Small intestine (tissue), 7 donors: ENCODE measurements around the gene OXCT1. TPM values are rescaled to one million over a fixed set of nuclear protein-coding genes. Genes with fewer than 3 reads are reported as not detected.
"Not testable (repeated sequence)": the region's sequence is repeated elsewhere in the genome, so short reads cannot be mapped to it uniquely, and the experiment has no call there.

ENCODE experiments used
- DNase-seq, 2 donors: peaks; one replicate each; pipeline versions ENCODE4 v3.0.0 to v3.0.0-alpha.2; 2013
- FAIRE-seq: peaks from 2 replicates; lab custom pipeline; 2012; peaks lifted over from hg19 to GRCh38; lab: Jason Lieb, UNC
- H3K27ac ChIP-seq, 3 donors: one replicate each; pipeline ENCODE4 v1.5.1; 2013; ENCODE audit warnings: low read length in 2 of 3, mild to moderate bottlenecking in 2 of 3, control low read depth in 1 of 3, inconsistent platforms in 1 of 3, low read depth in 1 of 3, moderate library complexity in 1 of 3
- H3K27me3 ChIP-seq, 3 donors: one replicate each; pipeline ENCODE4 v1.6.1; 2013; ENCODE audit warnings: low read length in 3 of 3, inconsistent platforms in 1 of 3; ENCODE audit not compliant: control insufficient read depth in 3 of 3, insufficient read depth in 3 of 3
- H3K36me3 ChIP-seq, 3 donors: one replicate each; pipeline ENCODE4 v1.6.1; 2013; ENCODE audit warnings: low read length in 3 of 3, inconsistent platforms in 1 of 3, low read depth in 1 of 3, mild to moderate bottlenecking in 1 of 3, moderate library complexity in 1 of 3; ENCODE audit not compliant: control insufficient read depth in 3 of 3, insufficient read depth in 2 of 3
- H3K4me1 ChIP-seq, 3 donors: one replicate each; pipeline ENCODE4 v1.6.1; 2013; ENCODE audit warnings: low read length in 2 of 3, inconsistent platforms in 1 of 3, low read depth in 1 of 3, mild to moderate bottlenecking in 1 of 3, moderate library complexity in 1 of 3; ENCODE audit not compliant: control insufficient read depth in 3 of 3, insufficient read depth in 2 of 3
- H3K4me3 ChIP-seq, 3 donors: one replicate each; pipeline ENCODE4 v1.5.1; 2013; ENCODE audit warnings: low read length in 3 of 3, control low read depth in 1 of 3, inconsistent platforms in 1 of 3, low read depth in 1 of 3, mild to moderate bottlenecking in 1 of 3, moderate library complexity in 1 of 3
- H3K9me3 ChIP-seq, 2 donors: one replicate each; pipeline ENCODE4 v1.6.1; 2013; ENCODE audit warnings: low read depth in 1 of 2, low read length in 1 of 2; ENCODE audit not compliant: control insufficient read depth in 2 of 2, insufficient read depth in 1 of 2
- WGBS, 3 donors: extraction: QIAGEN DNeasy Blood & Tissue Kit; methylation state at CpG; one replicate each; pipeline ENCODE4 v1.1.7; 2013; 5-methylcytosine and 5-hydroxymethylcytosine counted together
- polyA plus RNA-seq, 4 donors: library from polyadenylated mRNA; stranded (reverse) in 3 of 4; unstranded in 1 of 4; fragments of 200-250 nt in 3 of 4; fragments of 120-200 nt in 1 of 4; gene quantifications; one replicate each; pipeline versions ENCODE4 v1.2.1 to v1.2.3, GENCODE V29; 2013
- donor health status: healthy with polysubstance abuse.
- donor health status: control.
- donor health status: control.
- donor health status: Bipolar disorder and iron deficiency.
- donor health status: healthy.

Gene OXCT1
- polyA plus RNA-seq, 4 donors: 2.9 to 29.8 (median 11.2) TPM

GRCh38 chr5:41845751-41846150 lies 24.5 kb downstream of the OXCT1 start:
- H3K36me3 ChIP-seq, FAIRE-seq, H3K27me3 ChIP-seq, DNase-seq, H3K4me3 ChIP-seq, H3K4me1 ChIP-seq, H3K27ac ChIP-seq, H3K9me3 ChIP-seq: not testable (repeated sequence)
- 95 to 98% (median 97%) methylated on average over 1 of the region's 1 CpG for WGBS, 3 donors

GRCh38 chr5:41844502-41844901 lies 25.7 kb downstream of the OXCT1 start:
- Histone ChIP-seq H3K27me3 (no peaks in the 10 kb centered on the region), H3K27ac (no peak overlapping the region), H3K36me3 (peaks cover 0 to 3% (median 0%) of the 10 kb centered on the region in 3 donors), H3K4me3 (no peak overlapping the region), H3K9me3 (no peaks in the 10 kb centered on the region), H3K4me1 (no peaks in the 10 kb centered on the region)
- DNase-seq: no peak
- 69 to 70% (median 69%) methylated on average over 3 of the region's 3 CpGs for WGBS, 3 donors
- FAIRE-seq: no peak

GRCh38 chr5:41843456-41844370 lies 26.5 kb downstream of the OXCT1 start:
- Histone ChIP-seq H3K9me3 (no peaks in the 10 kb centered on the region), H3K36me3 (peaks cover 0 to under 1% (median 0%) of the 10 kb centered on the region in 3 donors), H3K4me3 (no peak overlapping the region), H3K4me1 (no peaks in the 10 kb centered on the region), H3K27ac (no peak overlapping the region), H3K27me3 (no peaks in the 10 kb centered on the region)
- FAIRE-seq (peak; percentile 26), DNase-seq (peak; percentile 58 to 64)
- 35 to 39% (median 37%) methylated on average over 6 of the region's 6 CpGs for WGBS, 3 donors

- no peak overlapping the region for H3K4me3 ChIP-seq
- H3K27ac ChIP-seq: no peak overlapping the region
- H3K36me3 ChIP-seq: peaks cover 0 to 3% (median 0%) of the 10 kb centered on the region in 3 donors
- DNase-seq (no peak), FAIRE-seq (no peak)
- H3K4me1 ChIP-seq: no peaks in the 10 kb centered on the region
- H3K27me3 ChIP-seq: no peaks in the 10 kb centered on the region
- no peaks in the 10 kb centered on the region for H3K9me3 ChIP-seq
These were observed 27.4 kb downstream of the OXCT1 start for GRCh38 chr5:41842777-41843176.

GRCh38 chr5:41841325-41841724 lies 28.9 kb downstream of the OXCT1 start:
- no peaks in the 10 kb centered on the region for H3K9me3 ChIP-seq
- WGBS, 3 donors: 81 to 92% (median 90%) methylated on average over 4 of the region's 4 CpGs
- H3K27me3 ChIP-seq: no peaks in the 10 kb centered on the region
- no peaks in the 10 kb centered on the region for H3K4me1 ChIP-seq
- H3K27ac ChIP-seq: no peak overlapping the region
- no peak for FAIRE-seq
- H3K36me3 ChIP-seq: peaks cover 0 to 5% (median 0%) of the 10 kb centered on the region in 3 donors
- no peak overlapping the region for H3K4me3 ChIP-seq
- no peak for DNase-seq

- Histone ChIP-seq H3K9me3 (no peaks in the 10 kb centered on the region), H3K27ac (no peak overlapping the region), H3K4me3 (no peak overlapping the region), H3K36me3 (peaks cover 0 to 5% (median 0%) of the 10 kb centered on the region in 3 donors), H3K4me1 (no peaks in the 10 kb centered on the region), H3K27me3 (no peaks in the 10 kb centered on the region)
- DNase-seq: no peak
- no peak for FAIRE-seq
- WGBS, 3 donors: 61 to 88% (median 86%) methylated on average over 1 of the region's 1 CpG
These were observed 30.0 kb downstream of the OXCT1 start for GRCh38 chr5:41840251-41840650.

- no peak for FAIRE-seq
- H3K4me1 ChIP-seq: no peaks in the 10 kb centered on the region
- peaks cover 0 to 5% (median 0%) of the 10 kb centered on the region in 3 donors for H3K36me3 ChIP-seq
- no peak overlapping the region for H3K4me3 ChIP-seq
- no peak for DNase-seq
- 96 to 99% (median 99%) methylated on average over 3 of the region's 3 CpGs for WGBS, 3 donors
- H3K27ac ChIP-seq: no peak overlapping the region
- H3K27me3 ChIP-seq: no peaks in the 10 kb centered on the region
- H3K9me3 ChIP-seq: no peaks in the 10 kb centered on the region
These were observed 32.4 kb downstream of the OXCT1 start for GRCh38 chr5:41837793-41838192.

GRCh38 chr5:41835645-41836044 lies 34.6 kb downstream of the OXCT1 start:
- H3K4me3 ChIP-seq: no peak overlapping the region
- H3K9me3 ChIP-seq: no peaks in the 10 kb centered on the region
- peaks cover 0 to 5% (median 0%) of the 10 kb centered on the region in 3 donors for H3K36me3 ChIP-seq
- no peak overlapping the region for H3K27ac ChIP-seq
- no peaks in the 10 kb centered on the region for H3K27me3 ChIP-seq
- DNase-seq (peak in 1 of 2 donors; percentile 19), FAIRE-seq (no peak)
- H3K4me1 ChIP-seq: no peaks in the 10 kb centered on the region
- 57 to 59% (median 58%) methylated on average over 3 of the region's 3 CpGs for WGBS, 3 donors
